HUDEP-2 (cell line): ENCODE results near the gene TP53.
A peak's percentile ranks its signal among the peaks of the same experiment; 100 is the strongest.

Experiments used
- DNase-seq, 76 experiments: peaks; one replicate each; lab custom pipeline; 2025; ENCODE audit not compliant: unreplicated experiment in 76 of 76; lab: John Stamatoyannopoulos, UW

TP53 gene

DNA sequence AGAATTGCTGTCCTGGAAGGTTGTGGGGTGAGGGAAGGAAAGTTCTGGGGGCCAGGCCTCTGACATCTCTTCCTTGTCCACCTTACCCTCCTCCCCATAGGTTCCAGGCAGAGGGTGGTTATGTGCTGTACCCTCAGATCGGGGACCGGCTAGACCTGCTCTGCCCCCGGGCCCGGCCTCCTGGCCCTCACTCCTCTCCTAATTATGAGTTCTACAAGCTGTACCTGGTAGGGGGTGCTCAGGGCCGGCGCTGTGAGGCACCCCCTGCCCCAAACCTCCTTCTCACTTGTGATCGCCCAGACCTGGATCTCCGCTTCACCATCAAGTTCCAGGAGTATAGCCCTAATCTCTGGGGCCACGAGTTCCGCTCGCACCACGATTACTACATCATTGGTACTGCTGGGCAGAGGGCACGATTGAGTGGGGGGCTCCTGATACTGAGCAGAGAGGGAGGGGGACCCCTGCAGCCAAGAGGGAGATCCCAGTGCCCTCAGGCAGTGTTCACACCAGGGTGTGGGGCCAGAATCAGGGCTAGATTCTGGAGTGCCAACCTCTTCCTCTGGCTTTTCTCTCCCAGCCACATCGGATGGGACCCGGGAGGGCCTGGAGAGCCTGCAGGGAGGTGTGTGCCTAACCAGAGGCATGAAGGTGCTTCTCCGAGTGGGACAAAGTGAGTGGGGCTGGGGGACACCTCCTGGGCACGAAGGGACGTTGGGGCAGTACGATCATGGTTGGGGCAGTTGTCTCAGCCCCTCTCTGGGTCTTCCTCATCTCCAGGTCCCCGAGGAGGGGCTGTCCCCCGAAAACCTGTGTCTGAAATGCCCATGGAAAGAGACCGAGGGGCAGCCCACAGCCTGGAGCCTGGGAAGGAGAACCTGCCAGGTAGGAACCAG is 20.8 kb upstream of the TP53 start:
- DNase-seq, result no peak

DNA sequence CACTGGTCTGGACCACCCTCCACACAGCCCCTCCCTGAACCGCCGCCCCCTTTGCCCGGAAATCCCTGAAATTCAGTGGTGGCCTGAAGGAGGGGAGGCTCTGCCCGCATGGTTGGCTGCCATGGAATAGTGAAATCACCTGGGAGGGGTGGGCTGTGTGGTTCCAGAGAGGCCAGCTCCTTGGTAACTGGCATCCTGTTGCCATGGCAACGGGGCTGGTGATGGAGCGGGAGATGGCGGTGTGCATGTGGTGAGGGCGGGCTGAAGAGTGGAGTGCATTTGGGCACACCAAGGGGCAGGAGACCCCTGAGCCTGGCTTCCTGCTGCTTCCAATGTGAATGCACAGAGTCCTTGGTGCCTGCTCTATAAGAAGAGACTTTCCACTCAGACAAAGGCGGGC is 20.2 kb upstream of the TP53 start:
- DNase-seq, result no peak

DNA sequence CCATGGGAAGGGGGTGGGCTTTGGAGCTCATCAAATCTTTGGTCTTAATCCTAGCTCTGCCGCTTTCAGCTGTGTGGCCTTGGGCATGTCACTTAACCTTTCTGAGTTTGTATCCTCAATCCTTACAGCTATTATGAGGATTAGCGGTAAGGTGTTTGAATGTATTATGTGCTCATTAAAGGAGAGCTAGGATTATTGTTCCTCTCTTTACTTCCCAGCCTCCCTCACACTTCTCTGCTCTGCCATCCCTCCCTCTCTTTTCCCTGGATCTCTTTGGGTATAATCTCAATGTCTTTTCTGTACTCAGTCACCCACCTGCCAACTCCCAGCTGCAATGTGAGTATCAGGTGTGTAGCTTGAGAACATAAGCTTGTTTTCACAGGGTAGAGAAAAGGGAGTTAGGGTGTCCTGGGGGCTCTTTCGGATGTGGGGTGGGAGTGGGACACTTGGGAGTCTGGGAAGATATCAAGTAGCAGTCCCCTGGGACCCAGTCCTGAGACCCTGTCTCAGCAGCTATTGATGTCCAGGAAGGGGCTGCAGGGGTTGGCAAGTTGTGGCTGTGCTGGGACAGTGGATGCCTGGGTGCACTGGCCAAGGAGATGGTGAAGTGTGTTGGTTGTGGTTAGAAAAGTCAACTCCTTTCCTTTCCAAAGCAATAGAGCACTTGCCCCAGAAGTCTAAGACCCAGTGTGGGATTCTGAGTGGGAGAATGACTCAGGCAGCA is 19.5 kb upstream of the TP53 start:
- DNase-seq, result no peak

DNA sequence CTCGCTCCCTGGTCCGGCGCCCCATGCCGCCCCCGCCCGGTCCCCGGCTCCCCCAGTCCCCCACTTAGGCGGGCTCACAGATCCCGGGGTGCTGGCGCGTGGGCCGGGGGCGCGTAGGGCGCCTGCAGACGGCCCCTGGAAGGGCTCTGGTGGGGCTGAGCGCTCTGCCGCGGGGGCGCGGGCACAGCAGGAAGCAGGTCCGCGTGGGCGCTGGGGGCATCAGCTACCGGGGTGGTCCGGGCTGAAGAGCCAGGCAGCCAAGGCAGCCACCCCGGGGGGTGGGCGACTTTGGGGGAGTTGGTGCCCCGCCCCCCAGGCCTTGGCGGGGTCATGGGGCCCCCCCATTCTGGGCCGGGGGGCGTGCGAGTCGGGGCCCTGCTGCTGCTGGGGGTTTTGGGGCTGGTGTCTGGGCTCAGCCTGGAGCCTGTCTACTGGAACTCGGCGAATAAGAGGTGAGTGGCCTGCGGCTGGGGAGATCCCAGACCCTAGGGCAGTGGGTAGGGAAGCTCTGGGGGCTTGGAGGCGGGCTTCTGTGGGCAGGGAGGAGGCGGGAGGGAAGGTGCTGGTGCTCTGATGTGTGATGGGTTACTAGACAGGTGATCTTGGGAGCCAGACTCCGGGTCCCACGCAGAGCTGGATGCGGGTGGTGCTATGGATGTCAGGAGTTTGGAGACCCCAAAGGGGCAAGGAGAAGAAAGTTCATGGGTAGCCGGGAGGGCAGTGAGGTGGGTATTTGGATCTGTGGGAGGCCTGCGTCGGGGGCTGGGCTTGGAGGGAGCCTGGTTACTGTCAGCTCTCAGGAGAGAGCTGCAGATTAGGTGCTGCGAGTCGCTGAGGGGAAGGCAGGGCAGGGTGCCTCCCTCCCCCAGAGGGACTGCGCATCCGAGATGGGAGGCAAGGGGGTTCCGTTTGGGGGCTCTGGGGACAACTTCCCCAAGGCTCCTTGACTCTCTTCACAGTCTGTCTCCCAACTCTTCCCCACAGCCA is 18.3 kb upstream of the TP53 start:
- DNase-seq, result no peak

DNA sequence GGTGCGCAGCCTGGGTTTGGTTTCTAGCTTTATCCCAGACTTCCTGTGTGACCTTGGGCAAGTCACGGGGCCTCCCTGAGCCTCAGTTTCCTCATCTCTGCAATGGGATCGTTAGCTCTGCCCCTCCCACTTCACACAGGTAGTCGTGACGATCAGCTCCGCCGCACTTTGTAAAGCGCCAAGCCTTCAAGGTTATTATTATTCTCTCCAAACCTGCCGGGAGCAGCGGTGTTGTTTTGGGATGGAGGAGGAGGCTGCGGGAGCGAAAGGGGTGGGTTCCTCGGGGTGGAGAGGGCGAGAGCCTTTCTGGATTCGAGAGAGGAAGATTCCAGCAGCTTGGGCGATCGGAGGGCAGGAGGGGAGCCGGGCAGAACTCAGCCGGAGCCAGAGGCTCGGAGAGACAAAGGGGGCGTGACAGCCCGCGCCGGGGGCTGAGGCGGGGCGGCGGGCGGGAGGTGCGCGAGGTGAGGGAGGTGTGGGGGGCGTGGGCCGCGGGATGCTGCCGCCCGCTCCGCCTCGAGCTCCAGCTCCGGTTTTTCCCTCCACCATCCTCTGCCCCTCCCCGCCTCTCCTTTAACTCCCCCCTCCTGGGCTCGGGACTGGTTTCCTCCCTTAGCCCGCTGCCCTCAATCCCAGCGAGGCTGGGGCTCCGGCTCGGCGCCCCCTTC is 17.4 kb upstream of the TP53 start, which contains the start of gene EFNB3:
TSS of gene EFNB3 (plus strand) at position 602 of the 668 bp plus-strand sequence. CDS start 397 bp downstream, outside the sequence.
- DNase-seq, result no peak

DNA sequence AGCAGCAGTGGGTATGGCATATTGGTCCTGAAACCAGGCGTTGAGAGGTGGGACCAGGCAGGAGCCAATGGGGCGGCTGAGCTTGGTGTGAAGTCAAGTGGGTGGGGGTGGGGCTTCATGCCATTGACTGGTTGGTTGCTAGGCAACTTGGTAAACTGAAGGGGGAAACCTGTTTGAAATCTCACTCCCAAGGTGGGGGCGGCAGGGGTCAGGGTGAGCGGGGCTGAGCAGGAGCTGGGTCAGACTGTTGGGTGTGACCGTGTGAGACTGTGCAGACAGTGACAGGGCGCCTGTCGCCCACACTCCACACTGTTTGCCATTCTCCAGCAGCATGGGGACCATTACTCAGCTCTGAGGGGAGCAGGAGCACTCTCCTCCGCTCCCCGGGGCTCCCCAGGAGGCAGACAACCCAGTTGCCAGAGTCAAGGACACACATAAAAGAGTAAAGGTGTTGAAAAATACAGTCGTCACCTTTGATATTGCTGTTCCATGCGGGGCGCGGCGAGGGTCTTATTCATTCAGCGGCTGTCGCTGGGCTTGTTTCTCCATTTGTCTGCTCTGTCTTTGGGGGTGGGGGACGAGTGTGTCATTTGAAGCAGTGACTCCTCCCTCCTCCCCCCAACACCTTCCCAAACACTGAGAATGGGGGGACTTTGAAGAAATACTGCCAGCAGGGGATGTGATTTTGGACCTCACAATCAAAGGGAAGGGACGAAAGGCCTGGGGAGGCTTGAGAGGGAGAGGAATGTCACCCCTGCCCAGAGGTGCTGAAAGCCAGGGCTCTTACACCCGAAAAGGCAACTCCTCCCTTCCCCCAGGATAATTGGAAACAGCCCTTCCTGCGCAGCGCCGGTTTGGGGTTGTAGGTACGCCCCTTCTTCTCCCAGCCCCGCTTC is 16.5 kb upstream of the TP53 start:
- DNase-seq, result peak in 1 of 76 experiments; percentile 8

DNA sequence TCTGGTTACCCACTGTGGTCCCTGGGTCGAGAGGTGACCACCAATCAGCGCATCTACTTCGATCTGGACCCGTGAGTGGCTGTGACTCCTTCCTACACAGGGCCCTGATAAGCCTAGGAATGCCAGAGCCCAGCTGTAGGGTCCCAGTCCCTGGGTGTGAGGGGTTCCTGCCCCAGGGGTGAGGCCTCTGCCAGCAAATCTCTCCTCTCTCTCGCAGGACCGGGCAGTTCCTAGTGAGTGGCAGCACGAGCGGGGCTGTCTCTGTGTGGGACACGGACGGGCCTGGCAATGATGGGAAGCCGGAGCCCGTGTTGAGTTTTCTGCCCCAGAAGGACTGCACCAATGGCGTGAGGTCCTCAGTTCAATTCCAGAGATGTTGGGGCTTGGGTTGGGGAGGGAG is 15.5 kb upstream of the TP53 start:
- DNase-seq, result no peak

DNA sequence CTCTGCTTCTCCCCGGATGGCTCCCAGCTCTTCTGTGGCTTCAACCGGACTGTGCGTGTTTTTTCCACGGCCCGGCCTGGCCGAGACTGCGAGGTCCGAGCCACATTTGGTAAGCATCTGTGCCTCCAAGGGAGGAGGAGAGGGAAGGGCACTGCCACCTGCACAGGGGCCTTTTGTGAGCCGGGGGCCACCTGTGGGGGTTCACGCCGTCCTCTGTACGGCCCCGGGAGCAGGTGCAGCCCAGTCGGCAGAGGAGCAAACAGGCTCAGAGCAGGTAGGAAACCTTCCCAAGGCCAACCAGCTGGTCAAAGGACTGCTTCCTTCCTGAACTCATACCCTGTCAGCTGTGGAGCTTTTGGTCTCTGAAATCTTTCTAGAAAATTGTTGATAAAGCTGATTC is 14.4 kb upstream of the TP53 start:
- DNase-seq, result no peak

DNA sequence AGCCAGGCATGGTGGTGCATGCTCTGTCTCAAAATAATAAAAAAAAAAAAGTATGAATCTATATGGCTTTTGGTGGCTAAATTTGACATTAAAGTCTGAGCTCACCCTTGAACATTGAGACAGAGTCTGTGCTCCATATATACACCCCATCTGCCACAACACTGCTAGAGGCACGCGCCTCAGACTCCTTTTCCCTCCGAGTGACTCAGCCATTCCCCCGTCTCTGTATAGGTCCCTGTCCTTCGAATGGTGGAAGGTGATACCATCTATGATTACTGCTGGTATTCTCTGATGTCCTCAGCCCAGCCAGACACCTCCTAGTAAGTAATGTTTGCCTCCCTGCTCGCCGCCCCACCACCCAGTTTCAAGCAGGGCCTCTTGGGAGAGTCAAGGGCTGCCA is 13.2 kb upstream of the TP53 start:
- DNase-seq, result peak in 53 of 76 experiments; percentile 4 to 71 (median 35)

DNA sequence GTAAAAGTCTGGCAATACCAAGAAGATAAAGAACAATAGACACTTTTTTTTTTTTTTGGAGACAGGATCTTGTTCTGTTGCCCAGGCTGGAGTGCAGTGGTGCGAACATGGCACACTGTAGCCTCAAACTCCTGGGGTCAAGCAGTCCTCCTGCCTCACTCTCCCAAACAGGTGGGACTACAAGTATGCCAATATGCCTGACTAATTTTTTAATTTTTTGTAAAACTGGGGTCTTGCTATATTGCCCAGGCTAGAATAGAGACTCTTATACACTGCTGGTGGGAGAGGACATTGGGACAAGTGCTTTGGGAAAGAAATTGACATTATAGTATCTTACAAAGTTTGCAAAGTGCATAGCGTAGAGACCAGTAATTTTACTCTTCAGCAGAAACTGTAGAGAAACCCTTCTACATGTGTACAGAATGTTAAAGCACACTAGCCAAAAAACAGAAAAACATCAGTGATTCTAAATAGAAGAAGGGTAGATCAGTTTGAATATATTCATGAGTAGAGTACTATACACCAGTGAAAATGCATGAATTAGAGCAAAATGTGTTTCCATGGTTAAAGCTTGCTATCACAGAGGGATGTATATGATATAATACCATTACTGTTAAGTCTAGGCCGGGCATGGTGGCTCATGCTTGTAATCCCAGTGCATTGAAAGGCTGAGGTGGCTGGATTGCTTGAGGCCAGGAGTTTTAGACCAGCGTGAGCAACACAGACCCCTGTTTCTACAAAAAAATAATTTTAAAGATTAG is 10.7 kb upstream of the TP53 start:
- no peak for DNase-seq

DNA sequence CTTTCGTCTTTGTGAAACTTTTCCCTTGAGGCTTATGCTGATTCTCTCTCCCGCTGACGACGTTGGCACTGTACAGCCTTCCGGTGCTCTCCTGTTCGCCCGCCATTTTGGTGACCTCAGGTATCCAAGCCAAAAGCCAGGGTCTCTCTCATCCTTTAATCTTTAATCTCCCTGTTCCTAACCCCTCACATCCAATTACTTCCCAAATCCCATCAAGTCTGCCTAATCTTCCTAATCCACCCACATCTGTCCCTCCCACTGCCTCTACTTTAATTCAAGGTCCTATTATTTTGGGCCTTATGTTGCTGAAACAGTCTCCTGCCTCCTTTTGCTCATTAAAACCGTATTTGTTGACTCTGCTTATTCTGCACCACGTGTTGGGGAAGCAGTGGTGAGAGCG is 8.3 kb upstream of the TP53 start:
- no peak for DNase-seq

DNA sequence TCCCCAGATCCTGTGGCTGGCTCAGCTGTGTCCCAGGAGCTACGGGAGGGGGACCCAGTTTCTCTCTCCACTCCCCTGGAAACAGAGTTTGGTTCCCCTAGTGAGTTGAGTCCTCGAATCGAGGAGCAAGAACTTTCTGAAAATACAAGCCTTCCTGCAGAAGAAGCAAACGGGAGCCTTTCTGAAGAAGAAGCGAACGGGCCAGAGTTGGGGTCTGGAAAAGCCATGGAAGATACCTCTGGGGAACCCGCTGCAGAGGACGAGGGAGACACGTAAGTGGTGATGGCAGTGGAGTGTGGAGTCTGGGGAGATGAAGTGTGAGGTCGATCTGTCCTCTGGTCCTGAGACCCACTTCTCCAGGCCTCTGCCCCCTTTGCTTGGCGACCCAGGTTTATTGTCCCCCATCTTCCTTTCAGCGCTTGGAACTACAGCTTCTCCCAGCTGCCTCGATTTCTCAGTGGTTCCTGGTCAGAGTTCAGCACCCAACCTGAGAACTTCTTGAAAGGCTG is 1.6 kb upstream of the TP53 start:
- no peak for DNase-seq

DNA sequence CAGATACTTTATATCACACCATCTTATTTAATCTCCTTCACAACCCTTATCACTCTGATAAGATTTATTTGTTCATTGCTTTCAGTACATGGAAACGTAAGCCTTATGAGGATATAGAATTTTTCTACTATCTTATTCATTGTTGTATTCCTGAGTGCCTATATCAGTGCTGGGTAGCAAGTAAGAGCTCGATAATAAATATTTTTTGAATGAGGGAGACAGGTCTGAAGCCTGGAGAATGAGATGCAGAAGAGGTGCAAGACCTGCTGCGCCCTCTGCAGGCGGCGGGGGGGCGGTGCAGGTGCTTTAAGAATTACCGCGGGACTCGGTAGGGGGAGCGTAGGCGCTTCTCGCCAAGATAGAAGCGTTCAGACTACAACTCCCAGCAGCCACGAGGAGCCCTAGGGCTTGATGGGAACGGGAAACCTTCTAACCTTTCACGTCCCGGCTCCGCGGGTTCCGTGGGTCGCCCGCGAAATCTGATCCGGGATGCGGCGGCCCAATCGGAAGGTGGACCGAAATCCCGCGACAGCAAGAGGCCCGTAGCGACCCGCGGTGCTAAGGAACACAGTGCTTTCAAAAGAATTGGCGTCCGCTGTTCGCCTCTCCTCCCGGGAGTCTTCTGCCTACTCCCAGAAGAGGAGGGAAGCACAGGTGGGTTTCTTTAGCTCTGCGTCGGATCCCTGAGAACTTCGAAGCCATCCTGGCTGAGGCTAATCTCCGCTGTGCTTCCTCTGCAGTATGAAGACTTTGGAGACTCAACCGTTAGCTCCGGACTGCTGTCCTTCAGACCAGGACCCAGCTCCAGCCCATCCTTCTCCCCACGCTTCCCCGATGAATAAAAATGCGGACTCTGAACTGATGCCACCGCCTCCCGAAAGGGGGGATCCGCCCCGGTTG is 868 bp upstream of the TP53 start, which contains the start of gene WRAP53:
TSS of gene WRAP53 (plus strand) at position 570 of the 900 bp plus-strand sequence. CDS start at position 742, 172 bp downstream.
- peak in 72 of 76 experiments; percentile 52 to 97 (median 93) for DNase-seq

DNA sequence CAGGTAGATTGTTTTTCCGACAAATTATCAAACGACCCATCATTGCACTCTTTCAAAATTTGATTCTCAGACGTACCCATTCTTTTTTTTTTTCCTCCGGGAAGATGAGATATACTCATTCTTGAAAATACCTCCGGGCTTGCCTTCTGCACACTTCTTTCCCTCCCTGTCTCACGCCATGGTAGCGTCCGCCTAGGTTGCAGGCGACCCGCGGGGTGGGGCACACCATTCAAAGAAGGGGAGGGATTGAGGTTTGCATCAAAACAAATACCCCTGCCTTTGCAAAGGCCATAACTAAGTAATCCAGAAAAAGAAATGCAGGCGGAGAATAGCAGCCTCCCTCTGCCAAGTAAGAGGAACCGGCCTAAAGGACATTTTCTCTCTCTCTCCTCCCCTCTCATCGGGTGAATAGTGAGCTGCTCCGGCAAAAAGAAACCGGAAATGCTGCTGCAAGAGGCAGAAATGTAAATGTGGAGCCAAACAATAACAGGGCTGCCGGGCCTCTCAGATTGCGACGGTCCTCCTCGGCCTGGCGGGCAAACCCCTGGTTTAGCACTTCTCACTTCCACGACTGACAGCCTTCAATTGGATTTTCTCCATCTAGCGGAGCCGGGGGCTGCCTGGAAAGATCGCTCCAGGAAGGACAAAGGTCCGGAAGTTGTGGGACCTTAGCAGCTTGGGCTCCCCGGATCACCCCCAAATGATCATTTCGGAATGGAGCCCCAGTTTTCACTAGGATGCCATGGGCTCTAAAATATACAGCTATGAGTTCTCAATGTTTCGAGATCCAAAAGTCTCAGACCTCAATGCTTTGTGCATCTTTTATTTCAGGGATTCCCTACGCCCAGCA is 843 bp downstream of the TP53 start:
- DNase-seq, result peak in 67 of 76 experiments; percentile 40 to 92 (median 76)

DNA sequence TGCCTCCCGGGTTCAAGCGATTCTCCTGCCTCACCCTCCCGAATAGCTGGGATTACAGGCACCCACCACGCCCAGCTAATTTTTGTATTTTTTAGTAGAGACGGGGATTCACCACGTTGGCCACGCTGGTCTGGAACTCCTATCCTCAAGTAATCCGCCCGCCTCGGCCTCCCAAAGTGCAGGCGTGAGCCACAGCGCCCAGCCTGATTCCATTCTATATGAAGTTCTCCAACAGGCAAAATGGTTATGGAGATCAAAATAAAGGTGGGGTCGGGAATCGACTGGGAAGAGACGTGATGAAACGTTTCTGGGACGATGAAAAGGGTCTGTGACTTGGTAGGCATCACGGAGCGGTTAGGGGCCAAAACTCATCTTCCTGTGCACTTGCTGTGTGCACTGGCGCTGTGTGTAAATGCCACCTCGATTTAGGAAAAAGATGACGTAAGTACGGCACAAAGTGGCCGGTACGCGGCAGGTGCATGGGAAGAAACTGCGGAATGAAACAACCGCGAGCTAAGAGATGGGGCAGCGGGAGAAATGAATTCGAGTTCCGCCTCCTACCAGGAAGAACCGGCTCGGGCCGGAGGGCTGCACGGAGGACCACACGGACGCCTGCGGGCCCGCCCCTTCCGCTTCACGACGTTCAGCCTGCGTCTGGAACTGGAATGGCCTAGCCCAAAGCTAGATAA is 1.6 kb downstream of the TP53 start:
- DNase-seq, result peak in 67 of 76 experiments; percentile 29 to 92 (median 77)
